Measurements from ENCODE around the gene CWF19L1. TPM values are rescaled to one million over a fixed set of nuclear protein-coding genes. Genes with fewer than 3 reads are reported as not detected.

Gene CWF19L1
- total RNA-seq, 2 experiments from 2014 or later, result 47.2 to 49.1 TPM

GRCh38 chr10:100185364-100186252, 81.8 kb downstream of the CWF19L1 start, which contains the start of gene ERLIN1:
Gene ERLIN1, minus strand, starts transcription at chr10:100186029. Its CDS starts 403 bp downstream, at chr10:100185626.
- CTCF ChIA-PET, result interaction anchor here (0.9 kb wide), 1 partner anchor 12 kb away, joined by 3 read pairs; no protein-coding TSS in a partner anchor
- POLR2A ChIA-PET, result interaction anchor here (0.9 to 1.0 kb wide), 2 partner anchors 11 to 14 kb away, joined by 3 to 4 read pairs; no protein-coding TSS in a partner anchor

- ChIA-PET CTCF (interaction anchor here (0.9 kb wide), 1 partner anchor 11 kb away, joined by 3 read pairs; no protein-coding TSS in a partner anchor), POLR2A (interaction anchor here (0.9 to 1.1 kb wide), 2 partner anchors 9 to 14 kb away, joined by 3 read pairs; no protein-coding TSS in a partner anchor)
These were observed 82.6 kb downstream of the CWF19L1 start for GRCh38 chr10:100184840-100185239.

- ChIA-PET CTCF (interaction anchor here (0.9 kb wide), 1 partner anchor 10 kb away, joined by 3 read pairs; no protein-coding TSS in a partner anchor), POLR2A (interaction anchor here (1.1 kb wide), 1 partner anchor 9 kb away, joined by 3 read pairs; no protein-coding TSS in a partner anchor)
These were observed 83.0 kb downstream of the CWF19L1 start for GRCh38 chr10:100184426-100184825.

- ChIA-PET POLR2A (no interaction called here), CTCF (no interaction called here)
These were observed 84.0 kb downstream of the CWF19L1 start for GRCh38 chr10:100183481-100183880.

GRCh38 chr10:100182908-100183307, 84.5 kb downstream of the CWF19L1 start:
- CTCF ChIA-PET, result no interaction called here
- POLR2A ChIA-PET, result no interaction called here

Other genes starting within 250 kb of the CWF19L1 start
- not detected for gene CPN1, start 185.8 kb downstream of the CWF19L1 start, total RNA-seq
- 10 to 100 TPM; 22.1 TPM for gene ERLIN1, start 81.6 kb downstream of the CWF19L1 start, total RNA-seq
- 10 to 100 TPM; 40.8 to 41.1 TPM for gene CHUK, start 38.0 kb downstream of the CWF19L1 start, total RNA-seq
- gene BLOC1S2, start 19.0 kb upstream of the CWF19L1 start, total RNA-seq, result 10 to 100 TPM; 62.3 to 64.4 TPM
- not detected for gene PKD2L1, start 62.6 kb upstream of the CWF19L1 start, total RNA-seq
- gene SCD, start 79.6 kb upstream of the CWF19L1 start, total RNA-seq, result 100 to 1,000 TPM; 151 to 153 TPM
- gene WNT8B, start 195.4 kb upstream of the CWF19L1 start, total RNA-seq, result not detected

Data from activated CD8-positive, alpha-beta memory T cell treated with anti-CD3 and anti-CD28 coated beads for 36 hours (primary cell).